HG03571 (cell line): ENCODE measurements around the gene KMO.

ENCODE experiments used
- ATAC-seq: cut with Tn5 transposase; IDR thresholded peaks from one replicate; pipeline ENCODE4 v1.9.1; 2021; ENCODE audit not compliant: unreplicated experiment

The KMO gene

DNA sequence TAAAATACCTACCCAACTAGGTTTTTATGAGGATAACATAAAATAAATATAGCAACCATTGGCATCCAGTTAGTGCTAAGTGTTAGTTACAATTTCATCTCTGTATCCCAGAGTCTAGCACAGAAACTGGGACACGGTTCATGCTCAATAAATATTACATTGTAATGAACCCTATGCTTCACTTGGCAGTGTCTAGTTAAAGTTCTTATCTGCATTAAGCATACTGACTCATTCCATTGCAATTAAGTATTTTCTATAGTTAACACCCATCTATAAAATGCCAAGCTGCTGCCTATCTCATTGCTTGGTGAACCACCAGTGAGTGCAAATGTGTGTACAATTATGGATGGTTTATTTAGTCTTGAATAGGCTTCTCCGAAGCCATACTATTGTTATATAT is 92.8 kb downstream of the KMO start:
- ATAC-seq = no peak

DNA sequence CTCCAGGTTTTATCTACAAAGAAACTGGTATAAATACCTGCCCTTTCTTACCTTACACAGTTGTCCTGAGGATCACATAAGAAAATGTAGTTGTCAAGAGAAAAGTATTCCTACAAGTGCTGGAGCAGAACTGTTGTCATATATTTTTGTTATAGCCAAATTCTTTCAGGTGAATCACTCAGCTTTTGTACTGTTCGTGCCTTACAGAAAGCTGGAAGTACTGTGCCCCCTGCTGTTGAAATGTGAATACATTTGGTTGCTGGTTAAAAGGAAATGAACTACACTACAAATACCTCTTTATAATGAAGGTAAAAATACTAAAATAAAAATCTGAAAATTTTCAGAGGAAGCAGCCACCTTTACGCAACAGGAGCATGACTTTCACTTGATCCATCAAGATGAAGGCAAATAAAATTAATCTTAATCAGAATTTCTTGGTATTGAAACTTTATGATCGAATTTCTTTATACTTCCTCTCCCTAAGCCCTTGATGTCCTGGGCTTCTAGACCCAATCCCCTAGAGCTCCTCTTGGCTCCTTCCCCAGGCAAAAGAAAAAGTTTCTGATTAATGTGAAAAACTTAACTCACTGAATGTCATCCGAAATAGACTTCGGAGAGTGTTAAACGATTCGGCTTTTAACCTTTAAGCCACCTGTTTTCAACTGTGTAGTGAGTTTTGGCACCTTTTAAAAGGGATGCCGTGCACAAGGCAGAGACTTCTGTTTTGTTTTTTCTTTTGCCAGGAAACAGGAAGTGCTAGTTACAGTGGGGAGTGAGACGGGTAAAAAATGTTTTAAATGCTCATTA is 95.5 kb downstream of the KMO start:
- no peak for ATAC-seq

DNA sequence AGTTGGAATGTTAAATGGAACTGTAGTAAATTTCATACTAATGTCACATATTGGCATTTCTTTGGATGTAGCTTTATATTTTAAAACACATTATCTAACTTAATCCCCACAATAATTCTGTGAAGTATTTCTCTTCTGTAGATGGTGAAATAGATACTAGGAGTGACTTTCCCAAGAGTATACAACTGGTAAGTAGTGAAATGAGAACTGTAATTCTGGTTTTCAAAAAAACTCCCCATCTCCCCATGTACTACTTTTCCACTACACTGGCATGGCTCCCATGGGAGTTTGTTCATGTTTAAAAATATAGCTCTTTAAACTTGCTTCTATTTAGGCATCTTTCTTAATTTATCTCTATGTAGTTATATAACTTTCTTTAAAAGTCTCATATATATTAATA is 97.8 kb downstream of the KMO start:
- no peak for ATAC-seq

DNA sequence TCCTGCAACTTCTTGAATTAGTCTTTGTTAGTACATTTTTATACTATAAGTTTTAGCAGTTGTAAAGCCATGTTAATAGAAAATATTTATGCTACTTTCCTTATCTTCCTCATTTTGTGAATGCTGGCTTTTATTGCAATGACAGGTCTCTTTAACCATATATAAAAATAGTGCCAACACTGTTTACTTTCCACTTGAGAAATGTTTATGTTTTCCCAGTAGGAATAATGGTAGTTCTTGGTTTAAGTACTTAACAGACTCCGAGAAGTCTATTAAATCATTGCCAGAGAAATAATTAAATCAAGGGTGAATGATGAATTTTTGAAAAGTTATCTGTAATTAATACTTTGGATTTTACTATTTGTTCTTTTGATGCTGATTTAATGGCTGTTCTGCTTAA is 98.3 kb downstream of the KMO start:
- ATAC-seq = no peak

DNA sequence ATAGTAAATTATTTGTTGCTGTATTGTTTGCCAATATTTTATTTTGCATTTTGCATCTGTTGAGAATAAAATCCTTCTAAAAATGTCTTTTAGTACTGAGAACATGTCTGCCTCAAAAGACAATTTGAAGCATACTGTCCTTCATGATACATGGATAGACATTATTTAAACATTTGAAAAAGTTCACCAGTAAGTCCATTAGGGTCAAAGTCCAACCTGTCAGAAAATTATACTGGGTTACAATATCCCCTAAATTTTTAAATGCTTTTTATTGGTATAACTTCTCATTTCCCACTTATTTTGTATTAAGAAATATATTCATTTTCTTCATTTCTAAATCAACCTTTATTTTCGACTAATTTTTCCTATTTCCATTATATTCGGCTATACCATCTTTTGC is 98.7 kb downstream of the KMO start:
- no peak for ATAC-seq

DNA sequence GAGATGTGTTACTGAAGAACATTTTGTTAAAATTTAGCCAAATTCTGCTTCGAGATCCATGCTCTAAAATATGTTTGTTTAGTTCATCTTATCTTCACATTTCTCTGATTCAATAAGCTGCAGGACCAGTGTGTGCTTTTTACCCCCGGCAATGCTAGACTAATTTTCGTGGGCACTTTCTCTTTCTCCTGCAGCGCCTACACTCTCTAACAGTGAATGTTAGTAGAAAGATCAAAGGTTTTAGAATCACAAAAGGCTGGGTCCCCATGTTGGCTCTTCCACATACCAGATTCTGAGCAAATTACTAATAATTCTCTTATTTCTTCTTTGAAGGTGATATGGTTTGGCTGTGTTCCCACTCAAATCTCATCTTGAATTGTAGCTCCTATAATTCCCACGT is 99.5 kb downstream of the KMO start:
- no peak for ATAC-seq

DNA sequence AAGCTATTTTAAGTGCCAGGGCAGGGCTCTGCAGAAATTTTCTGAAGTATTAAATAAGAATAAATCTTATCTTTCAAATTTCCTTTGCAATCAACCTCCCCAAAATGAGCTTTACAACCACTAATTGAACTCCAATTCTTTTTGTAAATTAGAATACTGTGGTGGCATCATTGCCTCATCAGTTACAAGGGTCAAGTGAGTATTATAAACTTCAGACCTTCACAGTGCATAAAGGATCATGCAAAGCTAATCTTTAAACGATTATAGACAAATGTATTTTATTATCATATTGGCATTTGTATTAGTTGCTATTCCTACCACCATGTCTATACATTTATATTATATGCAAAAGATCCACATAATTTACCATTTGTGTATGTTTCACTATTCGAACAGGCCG is 100.8 kb downstream of the KMO start:
- no peak for ATAC-seq

DNA sequence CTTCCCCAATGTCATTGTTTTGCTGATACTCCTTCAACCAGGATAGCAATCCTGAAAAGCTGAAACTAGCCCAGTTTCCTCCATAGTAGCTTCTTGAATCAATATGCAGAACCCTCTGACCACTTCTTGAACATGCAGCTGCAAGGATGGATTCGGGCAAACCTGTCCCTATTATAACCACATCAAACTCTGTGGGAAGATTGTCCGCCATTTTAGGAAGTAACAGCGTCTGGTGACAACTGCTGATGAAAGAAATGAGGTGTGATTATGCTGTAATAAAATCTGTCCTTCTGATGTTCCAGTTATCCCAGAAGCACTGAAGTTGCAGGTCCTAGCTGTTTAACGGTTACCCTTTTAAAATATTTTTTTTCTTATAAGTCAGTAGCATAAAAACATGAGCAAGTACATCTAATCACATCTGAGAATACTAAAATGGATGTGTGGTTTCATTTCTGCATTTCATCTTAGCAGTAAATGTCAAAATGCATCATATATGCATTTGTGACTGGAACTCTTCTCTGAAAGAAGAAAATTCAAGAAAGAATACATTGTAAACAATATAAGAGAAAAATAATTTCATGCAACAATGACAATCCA is 103.5 kb downstream of the KMO start:
- ATAC-seq = no peak

DNA sequence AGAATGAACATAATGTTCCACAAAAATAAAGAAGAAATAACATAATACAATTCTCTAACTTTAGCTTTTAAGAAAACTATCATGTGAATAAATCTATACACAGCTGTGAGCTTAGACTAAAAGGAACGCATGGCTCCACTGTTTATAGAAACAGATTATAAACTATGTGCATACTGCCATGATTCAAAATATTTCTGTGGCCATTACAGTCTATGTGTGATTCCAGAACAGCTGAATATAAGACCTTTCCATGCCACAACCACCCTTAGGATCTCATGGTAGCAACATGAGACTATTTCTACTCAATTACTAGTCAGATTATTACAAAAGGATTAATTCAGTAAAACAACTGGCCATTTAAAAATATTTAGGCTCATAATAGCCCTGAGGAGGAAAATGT is 104.1 kb downstream of the KMO start:
- ATAC-seq = no peak

DNA sequence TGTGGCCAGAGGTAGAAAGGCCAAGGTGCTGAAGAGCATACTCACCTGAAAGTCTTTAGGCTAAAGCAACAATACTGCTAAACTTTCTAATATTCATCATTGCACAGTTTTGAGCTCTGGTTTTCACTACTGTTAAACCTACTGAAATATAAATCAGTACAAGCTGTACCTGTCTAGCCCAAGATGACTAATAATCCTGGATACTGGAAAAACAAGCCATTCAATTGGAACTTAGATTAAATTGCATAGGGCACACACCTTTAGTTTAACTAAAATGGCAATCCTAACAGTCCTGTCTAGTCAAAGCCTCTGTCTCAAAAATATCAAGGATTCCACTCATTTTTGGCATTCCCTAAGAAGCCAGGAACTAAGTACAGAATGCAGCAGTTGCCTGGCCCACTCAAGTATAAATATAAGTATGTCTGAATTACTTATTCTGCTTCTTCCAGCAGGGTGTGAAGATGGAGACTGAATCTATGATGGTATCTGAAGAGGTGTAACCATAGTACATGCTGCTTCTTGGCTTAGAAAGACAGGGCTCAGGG is 104.9 kb downstream of the KMO start:
- no peak for ATAC-seq

DNA sequence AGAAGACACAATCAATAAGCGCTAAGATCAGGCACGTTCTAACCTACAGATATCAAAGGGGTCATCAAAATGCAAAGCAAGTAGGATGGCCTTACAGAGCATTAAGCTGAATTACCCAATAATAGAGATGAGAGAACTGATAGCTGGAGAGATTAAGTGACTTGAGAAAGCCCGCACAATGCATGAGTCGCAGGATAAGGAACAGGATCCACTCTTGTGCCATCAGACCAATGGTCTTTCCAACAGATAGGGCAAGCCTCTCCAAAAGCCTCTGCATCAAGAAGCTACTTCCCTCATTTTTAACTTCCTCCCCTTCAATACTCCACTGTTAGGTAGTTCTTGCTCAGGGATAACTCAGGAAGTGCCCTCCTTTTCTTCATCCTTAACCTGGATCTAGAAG is 105.4 kb downstream of the KMO start:
- no peak for ATAC-seq

DNA sequence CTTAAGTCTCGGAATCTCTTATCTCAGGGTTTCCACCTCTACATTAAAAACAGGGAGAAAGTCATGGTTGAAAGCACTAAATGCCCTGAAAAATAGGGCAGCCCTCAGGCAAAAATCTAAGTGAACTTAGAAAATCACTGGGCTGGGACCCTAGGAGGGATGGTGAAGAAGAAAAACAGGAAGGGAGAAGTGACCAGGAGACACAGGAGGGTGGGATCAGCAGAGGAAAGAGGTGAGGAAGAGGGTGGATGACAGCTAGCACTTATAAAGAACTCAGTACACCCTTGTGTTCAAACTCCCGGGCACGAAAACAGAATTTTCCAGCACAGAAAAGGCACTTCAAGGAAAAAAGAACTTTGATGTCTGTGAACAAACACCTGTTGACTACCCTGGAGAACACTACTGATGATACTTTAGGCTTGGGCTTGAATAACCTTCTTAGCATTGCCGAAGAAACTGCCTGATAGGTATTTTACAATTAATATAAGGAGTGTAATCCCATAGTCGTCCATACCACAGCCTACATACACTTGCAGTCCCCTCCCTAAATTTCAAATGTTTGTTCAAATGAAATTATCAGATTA is 106.0 kb downstream of the KMO start:
- no peak for ATAC-seq

DNA sequence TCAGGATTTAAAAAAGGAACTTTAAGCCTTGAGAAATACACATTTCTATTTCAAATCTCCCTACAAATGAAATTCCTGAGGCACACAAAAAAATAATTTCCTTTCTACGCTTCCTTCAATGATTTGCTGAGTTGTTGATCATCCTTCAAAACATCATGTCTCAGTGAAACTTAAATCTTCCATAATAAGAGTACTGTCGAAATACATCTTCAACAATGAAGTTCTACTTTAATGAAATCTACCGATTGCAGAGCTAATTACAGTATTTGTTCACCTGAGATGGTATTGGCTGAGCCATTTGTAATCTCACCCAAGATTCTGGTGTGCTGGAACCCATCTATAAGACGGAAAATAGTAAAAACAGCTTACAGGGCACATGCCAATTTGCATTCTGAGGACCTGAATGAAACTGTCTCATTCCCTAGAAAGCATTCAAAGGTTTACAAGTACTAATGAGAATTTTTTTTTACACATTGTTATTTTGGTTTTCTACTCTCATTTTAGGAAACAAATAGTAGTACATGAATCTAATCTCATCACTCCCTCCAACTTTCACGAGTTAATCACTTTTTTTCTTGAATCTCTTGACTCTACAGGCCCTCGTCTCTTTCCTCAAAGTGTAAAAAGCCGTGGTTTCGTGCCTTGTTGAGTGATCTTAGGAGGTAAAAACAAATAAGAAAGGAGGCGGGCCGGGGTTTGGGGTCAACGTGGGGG is 106.9 kb downstream of the KMO start:
- no peak for ATAC-seq

DNA sequence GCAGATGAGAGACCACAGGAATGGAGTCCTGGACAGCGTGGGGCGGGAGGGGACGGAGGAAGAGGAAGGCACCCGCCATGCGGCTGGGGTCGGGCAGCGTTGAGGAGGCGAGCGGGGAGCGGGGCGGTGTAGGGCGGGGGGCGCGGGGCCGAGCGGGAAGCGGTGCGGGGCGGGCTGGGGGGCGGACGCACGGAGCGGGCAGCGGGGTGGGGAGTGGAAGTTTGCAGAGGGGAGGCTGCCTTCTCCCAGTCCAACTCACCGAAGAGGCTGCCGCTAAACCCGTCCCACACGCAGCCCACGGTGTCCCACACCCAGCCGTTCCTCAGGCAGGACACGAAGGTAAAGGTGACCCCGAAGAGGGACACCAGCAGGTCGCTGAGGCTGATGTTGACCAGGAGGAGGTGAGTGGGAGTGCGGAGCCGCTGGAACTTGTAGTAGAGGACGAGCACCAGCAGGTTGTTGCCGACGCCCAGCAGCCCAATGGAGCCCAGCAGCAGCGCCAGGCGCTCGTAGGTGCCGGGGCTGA is 107.5 kb downstream of the KMO start:
- ATAC-seq = peak; percentile 42

DNA sequence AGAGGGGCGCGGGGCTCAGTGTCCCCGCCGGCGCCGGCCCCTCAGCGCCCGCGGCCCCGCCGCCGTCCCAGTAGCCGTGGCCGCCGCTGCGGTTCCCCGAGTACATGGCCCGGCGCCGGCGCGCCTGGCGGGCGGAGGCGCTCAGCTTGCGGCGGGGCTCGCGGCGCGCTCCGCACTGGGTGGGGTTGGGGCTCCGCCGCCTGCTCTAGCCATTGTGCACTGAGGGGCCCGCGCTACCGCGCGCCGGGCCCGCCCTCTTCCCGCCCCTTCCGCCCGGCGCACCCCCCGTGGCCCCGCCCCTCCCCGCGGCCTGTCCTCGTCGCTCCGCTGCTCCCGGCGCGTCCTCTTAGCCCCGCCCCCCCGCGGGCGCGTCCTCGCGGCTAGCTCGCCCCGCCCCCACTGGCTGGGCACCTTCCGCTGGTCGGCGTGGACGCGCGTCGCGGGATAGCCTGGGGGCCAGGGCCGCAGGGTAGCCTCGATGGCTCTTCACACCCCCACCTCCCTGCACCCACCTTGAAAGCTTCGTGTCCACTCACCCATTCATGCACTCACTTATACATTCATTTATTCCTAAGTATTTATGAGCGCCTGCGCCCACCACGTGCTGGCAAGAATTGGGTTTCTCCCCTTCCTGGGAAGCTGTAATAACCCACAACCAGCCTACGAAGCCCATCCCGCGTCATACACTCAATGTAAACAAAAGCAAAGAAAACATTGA is 108.1 kb downstream of the KMO start, which contains the start of the genes CHML and OPN3:
TSS of gene CHML (minus strand) at position 221 of the 718 bp plus-strand sequence. CDS start 4,603 bp downstream, outside the sequence.
TSS of gene OPN3 (minus strand) at position 221 of the 718 bp plus-strand sequence. CDS start at position 106, 115 bp downstream.
- peak; percentile 95 for ATAC-seq

DNA sequence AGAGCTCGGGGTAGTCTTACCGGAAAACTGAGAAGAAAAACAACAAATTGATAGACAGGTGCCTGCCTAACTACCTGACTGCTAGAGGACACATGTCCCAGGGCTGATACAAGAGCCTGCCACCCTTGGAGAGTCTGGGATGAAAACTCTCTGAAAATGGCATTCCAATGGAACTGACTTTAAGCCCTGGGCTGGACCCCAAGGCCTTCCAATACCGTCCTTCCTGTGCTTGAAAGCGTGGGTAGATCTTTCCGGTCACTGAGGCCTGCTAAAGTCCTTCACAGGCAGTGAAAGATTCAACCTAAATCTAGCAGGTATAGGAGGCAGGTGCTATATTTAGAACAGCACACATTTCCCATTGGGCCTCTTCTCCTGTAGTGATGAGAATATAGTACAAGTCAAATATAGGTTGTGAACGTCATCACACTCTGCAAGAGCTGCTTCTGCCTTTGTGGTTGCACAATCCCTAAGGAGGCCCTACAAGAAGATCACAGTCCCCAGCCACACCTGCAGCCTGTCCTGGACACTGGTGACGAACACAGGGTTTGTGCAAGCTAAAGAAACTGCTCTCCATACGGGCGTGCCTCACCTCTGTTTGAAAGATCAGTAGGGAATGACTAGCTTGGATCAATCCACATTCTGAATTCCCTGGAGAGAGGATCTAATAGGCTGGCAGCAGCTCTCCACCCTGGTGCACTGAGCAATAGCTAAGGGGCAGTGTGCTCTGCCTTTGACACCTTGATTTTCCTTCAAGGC is 108.9 kb downstream of the KMO start:
- ATAC-seq = no peak

DNA sequence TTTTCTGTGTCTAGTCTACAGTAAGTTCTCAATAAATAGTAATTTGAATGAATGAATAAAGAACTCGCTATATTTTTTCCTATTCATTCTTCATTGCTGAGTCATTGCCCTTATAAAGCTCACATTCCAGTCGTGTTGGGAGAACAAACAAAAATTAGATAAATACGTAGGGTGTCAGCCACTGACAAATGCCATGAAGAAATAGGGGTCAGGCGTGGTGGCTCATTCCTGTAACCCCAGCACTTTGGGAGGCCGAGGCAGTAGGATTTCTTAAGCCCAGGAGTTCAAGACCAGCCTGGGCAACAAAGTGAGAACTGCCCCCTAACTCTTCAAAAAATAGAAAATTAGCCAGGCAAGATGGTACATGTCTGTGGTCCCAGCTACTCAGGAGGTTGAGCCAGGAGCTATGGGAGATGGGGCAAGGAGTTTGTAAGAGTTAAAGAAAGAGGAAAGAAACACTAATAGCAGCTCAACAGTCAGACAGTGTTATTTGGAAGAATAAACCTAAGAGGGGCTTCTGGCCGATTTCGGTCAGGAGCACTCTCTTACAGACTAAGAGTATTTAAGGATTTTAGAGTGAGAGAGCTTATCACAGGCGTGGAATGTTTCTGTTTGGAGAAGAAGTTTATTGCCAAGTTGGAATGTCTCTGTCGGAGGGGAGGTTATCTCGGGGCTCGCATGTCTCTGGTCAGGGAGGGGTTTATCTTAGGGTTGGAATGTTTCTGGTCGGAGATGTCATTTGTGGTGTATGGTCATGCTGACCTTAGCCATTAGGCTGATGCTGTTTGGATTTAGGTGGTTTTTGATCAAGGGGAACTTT is 109.8 kb downstream of the KMO start:
- no peak for ATAC-seq

DNA sequence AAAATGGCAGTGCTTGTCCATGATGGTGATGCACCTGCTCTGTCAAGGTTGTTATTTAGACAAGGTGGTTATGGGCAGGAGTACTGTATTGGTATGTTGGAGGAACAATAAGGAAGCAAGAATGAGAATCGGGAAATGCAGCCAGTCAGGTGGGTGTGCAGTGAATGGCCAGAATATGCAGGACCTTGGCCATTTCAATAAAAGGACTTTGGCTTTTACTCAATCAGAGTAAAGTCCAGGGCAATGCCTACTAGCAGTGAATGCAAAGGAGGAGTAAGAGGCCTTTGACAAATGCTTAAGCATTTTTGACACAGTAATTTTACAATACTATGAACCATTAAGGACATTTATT is 110.4 kb downstream of the KMO start:
- no peak for ATAC-seq

DNA sequence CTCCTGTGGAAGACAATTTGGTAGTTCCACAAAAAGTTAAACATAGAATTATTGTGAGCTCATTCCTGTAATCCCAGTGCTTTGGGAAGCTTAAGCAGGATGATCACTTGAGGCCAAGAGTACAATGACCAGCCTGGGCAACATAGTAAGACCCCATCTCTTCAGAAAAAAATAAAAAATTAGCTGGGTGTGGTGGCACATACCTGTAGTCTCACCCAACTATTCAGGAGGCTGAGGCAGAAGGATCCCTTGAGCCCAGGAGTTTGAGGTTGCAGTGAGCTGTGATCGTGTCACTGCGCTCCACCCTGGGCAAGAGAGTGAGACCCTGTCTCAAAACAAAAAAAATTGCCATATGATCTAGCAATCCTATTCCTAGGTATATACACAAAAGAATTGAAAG is 112.1 kb downstream of the KMO start:
- no peak for ATAC-seq
